ENCODE measurements around the gene B9D1.

B9D1 gene

GRCh38 chr17:19335951-19336631, 26.4 kb downstream of the B9D1 start:
- no peak for DNase-seq

GRCh38 chr17:19334331-19334730, 28.2 kb downstream of the B9D1 start:
- no peak for DNase-seq

- no peak for DNase-seq
These were observed 28.7 kb downstream of the B9D1 start for GRCh38 chr17:19333736-19334290.

GRCh38 chr17:19333132-19333440, 29.4 kb downstream of the B9D1 start:
- no peak for DNase-seq

DNA sequence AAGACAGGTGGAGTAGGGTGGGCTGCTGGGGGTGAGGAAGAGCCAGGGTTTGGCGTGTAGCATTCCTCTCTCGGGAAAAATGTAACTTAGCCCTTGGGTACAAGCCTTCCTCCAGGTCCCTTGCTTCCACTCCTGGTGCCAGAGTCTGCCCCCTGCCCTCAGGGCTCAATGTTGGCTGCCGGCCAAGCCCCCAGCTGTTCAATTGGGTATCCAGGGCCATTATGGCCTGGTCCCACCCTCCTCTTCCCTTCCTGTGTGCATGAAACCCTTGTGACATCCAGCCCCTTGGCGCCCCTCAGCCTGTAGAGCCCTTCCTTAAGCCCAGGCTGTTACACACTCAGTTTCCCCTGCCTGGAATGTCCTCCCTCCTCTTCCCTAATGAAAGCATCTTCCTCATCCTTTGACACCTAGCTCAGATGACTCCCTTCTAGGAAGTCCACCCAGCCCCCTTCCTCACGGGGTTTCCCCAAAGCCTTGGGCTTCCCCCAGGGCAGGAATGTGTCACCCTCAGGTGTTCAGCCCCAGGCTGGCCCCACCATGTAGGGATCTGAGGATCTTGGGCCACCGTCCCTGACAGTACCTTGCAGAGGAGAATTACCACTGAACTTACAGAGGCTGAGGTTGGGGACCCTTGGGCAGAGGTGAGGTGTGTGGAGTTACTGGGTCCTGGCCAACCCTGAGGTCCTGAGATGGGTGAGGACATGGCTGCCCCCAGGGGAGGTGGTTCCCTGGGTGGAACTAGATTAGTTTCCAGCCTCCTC, 30.0 kb downstream of the B9D1 start:
- no peak for DNase-seq

DNA sequence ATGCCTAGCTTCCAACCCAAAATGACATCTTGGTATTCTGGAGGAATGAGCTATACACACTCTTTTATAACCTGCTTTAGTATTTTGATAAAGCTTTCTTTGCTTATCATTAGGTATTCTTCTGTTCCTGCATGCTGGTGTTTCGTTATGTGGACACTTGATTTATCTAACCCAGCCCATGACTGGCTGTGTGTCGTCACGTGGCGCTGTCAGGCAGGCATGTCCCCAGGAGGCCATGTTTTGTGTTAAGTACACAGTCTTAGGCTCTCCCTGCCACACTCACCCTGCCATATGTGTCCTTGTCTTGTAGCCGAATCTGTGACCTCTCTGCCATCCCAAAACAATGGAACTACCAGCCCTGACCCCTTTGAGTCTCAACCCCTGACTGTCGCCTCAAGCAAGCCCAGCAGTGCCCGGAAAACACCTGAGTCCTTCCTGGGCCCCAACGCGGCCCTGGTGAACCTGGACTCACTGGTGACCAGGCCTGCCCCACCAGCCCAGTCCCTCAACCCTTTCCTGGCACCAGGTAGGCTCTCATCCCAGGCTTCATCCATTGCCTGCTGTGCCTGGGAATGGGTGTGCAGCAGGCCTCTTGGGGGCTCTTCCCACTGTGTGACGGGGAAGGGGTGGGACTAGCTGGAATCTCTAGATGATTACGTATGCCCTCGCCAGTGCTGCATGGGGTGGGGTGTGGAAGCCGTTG, 30.8 kb downstream of the B9D1 start:
- DNase-seq, result no peak

- DNase-seq, result no peak
These were observed 31.4 kb downstream of the B9D1 start for GRCh38 chr17:19331134-19331533.

DNA sequence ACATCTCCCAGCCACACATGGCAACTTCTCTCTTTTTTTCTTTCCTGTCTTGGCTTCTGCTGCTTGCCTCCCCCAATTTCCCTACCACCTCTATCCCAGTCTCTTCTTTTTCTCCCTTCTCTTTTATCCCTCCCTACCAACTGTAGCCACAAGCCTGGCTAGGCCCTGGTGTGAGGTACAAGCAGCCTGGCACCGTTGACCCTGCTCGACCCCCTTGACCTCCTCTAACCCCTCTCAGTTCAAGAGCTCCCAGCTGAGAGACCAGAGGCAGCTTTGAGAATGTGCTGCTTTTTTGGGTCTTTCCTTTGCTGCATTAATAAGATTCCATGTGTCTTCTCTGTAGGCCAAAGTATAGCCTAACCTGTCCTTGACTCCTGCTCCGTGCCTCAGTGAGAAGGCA, 32.3 kb downstream of the B9D1 start:
- DNase-seq, result no peak

DNA sequence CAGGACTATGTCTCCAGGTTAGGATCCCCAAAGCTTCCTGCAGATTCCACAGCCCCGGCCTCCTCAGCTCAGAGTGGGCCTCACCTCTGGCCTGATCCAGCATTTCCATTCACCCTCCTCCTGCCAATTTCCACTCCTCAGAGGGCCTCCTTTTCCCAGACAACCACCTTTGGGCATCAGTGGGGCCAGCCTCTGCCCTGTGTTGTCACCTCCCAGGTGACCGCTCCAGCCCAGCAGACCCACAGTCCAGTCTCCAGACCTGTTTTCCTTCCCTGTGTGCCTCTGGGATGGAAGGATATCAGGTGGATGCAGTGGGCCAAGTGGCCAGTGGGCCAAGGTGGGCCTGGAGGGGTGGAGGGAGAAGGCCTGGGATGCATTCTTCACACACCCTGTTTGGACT, 32.7 kb downstream of the B9D1 start:
- no peak for DNase-seq

DNA sequence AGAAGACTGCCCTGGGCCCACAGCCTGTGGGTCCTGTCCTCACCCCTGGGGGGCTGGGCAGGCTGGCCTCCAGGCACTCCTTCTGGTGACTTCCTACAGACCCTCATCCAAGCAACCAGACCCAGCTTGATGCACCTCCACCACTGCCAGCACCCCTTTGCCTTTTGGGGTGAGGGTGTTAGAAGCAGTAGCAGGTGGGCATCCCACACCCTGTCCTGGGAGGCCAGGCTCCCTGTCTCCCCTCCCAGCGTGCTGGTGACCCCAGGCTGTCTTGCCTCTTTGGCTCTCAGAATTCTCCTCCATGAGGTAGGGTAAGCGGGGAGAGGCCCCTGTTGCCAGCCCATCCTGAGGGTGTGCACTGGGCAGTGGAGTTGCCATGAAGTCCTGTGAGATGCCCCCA, 33.4 kb downstream of the B9D1 start:
- no peak for DNase-seq

DNA sequence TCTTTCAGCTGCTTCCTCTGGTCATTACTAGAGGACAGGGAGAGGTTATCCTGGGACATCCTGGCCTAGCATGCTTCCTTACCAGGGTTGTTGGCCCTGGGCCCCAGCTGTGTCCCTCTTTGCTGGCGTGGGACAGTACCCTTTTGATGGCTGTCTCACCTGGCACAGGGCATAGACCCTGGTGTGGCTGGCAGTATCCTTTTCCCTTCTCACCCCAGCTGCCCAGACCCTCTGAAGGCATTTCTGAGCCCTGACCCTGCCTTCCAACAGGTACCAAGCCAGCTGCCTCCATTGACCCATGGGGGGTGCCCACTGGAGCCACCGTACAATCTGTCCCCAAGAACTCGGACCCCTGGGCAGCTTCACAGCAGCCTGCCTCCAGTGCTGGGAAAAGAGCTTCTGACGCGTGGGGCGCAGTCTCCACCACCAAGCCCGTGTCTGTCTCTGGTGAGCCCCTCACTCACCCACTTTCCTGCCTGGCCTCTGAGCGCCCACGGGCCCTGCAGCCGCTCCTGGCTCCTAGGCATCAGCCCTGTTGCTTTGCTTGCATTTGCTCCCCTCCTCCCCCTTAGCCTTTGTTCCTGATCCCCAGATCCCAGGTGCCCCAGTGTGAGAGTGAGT, 34.0 kb downstream of the B9D1 start:
- no peak for DNase-seq

DNA sequence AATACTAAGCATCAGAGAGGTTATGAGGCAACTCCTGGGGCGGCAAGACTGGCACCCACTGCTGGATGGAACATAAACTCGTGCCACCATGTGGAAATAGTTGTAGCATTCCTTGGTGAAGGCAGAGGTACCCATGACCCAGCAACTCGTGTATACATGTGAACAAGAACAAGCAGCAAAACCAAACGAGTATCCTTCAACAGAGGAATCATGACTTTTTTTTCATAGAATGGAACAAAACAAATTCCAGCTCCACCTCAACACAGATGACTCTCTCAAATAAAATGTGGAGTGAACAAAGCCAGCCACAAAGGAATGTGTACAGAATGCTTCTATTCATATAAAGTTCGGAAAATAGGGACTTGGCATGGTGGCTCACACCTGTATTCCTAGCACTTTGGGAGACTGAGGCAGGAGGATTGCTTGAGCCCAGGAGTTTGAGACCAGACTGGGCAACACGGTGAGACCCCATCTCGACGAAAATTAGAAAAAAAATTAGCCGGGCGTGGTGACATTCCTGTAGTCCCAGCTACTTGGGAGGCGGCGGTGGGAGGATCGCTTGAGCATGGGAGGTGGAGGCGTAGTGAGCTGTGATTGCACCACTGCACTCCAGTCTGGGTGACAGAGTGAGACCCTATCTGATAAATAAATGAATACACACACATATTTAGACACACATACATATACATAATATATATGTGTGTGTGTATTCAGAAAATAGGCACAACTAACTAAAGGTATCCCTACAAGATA, 35.3 kb downstream of the B9D1 start:
- DNase-seq, result no peak

GRCh38 chr17:19325542-19325941, 37.0 kb downstream of the B9D1 start:
- DNase-seq, result no peak

GRCh38 chr17:19322861-19323260, 39.7 kb downstream of the B9D1 start:
- DNase-seq, result no peak

DNA sequence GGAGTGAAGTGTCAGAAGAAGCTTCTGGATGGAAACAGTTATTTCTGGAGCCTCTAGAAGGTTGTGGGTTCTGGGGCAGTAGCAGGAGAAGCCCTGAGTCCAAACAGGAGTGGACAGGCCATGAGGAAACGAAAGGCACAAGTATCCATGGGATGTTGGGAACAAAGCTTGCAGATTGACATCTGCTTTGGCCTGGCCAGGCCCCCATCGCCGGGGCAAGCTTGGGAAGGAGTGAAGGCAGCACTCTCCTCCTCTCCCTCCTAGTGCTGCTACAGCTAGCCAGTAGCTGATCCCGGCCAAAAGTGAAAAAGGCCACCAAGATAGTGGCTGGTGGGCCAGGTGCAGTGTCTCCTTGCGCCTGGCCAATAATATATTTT, 40.4 kb downstream of the B9D1 start:
- no peak for DNase-seq

DNA sequence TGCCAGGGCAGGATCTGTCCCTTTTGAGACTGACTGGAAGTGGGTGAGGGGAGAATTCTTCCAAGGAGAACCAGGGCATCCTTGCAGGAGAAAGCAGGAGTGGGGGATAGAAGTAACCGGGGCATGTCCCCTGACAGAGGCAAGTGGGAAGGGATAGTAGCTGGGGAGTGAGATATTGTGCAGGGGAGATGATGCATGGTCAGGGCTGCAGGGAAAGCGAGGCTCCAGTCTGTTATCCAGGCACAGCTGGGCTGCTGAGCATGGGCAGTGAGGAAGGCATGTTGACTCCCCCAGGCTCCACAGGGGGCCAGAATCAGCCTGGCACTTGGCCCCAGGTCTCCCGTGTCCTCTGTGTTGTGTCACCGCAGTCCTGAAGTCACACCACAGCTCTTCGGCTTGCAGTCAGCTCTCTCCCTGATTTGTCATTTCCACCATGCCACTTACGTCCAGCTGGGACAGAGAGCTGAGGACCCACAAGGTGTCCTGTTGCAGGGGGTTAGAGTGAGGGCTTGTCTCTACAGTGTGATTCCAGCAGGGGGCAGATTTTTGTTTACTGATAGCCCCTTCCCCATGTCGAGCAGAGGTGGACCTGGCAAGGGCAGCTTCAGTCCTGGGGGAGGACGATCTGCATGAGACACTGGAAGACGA, 40.9 kb downstream of the B9D1 start:
- no peak for DNase-seq

DNA sequence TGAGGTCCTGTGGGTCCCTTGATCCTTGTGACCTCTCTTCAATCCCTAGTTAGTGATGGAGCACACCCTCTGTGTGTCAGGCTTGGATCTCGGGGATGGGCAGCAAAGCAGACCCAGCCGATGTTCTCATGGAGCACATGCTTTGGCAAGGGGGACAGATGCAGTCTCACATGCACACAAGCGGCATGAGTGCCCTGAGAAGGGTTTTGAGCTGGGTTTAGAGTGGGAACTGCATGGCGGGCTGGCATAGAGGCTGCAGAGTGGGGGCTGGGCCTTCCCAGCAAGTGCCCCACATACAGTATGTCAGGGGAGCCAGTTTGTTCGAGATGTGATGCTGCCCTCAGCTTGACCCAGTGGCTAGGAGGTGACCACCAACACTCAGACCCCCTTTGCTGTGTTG, 41.6 kb downstream of the B9D1 start:
- DNase-seq, result no peak

GRCh38 chr17:19319771-19320505, 42.6 kb downstream of the B9D1 start:
- no peak for DNase-seq

GRCh38 chr17:19318611-19319010, 43.9 kb downstream of the B9D1 start:
- DNase-seq, result no peak

GRCh38 chr17:19317359-19318095, 45.0 kb downstream of the B9D1 start:
- no peak for DNase-seq
